Brain microvascular endothelial cell (primary cell): Measurements from ENCODE around the gene TNS1.

Experiments
- DNase-seq: peaks from one replicate; pipeline ENCODE4 v3.0.0-alpha.2; 2020
- H3K27ac ChIP-seq: fragments of 250-450 bp; sonication (Bioruptor Pico); 2 replicates; pipeline ENCODE4 v1.5.1; 2020; ENCODE audit warnings: mild to moderate bottlenecking, moderate library complexity
- H3K27me3 ChIP-seq: fragments of 250-450 bp; sonication (Bioruptor Pico); replicated peaks from 2 replicates; pipeline ENCODE4 v1.5.1; 2020; ENCODE audit warnings: mild to moderate bottlenecking
- H3K36me3 ChIP-seq: fragments of 250-450 bp; sonication (Bioruptor Pico); replicated peaks from 2 replicates; pipeline ENCODE4 v1.5.1; 2020; ENCODE audit warnings: mild to moderate bottlenecking
- H3K4me3 ChIP-seq: 2 replicates; pipeline ENCODE4 v1.5.1; 2011; ENCODE audit warnings: low read depth, mild to moderate bottlenecking, control low read depth, low read length, moderate library complexity
- CTCF ChIP-seq: IDR thresholded peaks from 2 replicates; pipeline ENCODE4 v1.5.1; 2011; ENCODE audit warnings: low read depth, mild to moderate bottlenecking, moderate library complexity, low read length, control low read depth, inconsistent platforms; ENCODE audit errors: missing control alignments
- in situ Hi-C: cut with HindIII; loops from 2 replicates; pipeline ENCODE4 v1.10.0; 2017; ENCODE audit warnings: low sequenced_read_pairs, low pct_ligation_motif_present

Gene TNS1

GRCh38 chr2:217924346-217924901 is 78.4 kb downstream of the TNS1 start:
- Histone ChIP-seq H3K27me3 (no peaks in the 10 kb centered on the region), H3K27ac (no peak overlapping the region), H3K36me3 (no peaks in the 10 kb centered on the region), H3K4me3 (no peak overlapping the region)
- in situ Hi-C loops, result no loop called here
- TF ChIP-seq CTCF, result no peak
- no peak for DNase-seq

- in situ Hi-C loops, result no loop called here
- H3K27me3 ChIP-seq, result no peaks in the 10 kb centered on the region
- no peak for DNase-seq
- no peak for TF ChIP-seq CTCF
- no peak overlapping the region for H3K27ac ChIP-seq
- H3K4me3 ChIP-seq, result no peak overlapping the region
- no peaks in the 10 kb centered on the region for H3K36me3 ChIP-seq
Observed at GRCh38 chr2:217923007-217923686, 79.6 kb downstream of the TNS1 start.

GRCh38 chr2:217922101-217923006 is 80.4 kb downstream of the TNS1 start:
- in situ Hi-C loops, result no loop called here
- no peak for DNase-seq
- no peak overlapping the region for H3K4me3 ChIP-seq
- H3K27ac ChIP-seq, result no peak overlapping the region
- no peaks in the 10 kb centered on the region for H3K27me3 ChIP-seq
- TF ChIP-seq CTCF, result peak; percentile 54
- no peaks in the 10 kb centered on the region for H3K36me3 ChIP-seq

GRCh38 chr2:217920879-217921603 is 81.8 kb downstream of the TNS1 start:
- no peak overlapping the region for H3K4me3 ChIP-seq
- no peak overlapping the region for H3K27ac ChIP-seq
- in situ Hi-C loops, result no loop called here
- H3K36me3 ChIP-seq, result no peaks in the 10 kb centered on the region
- TF ChIP-seq CTCF, result no peak
- DNase-seq, result no peak
- H3K27me3 ChIP-seq, result no peaks in the 10 kb centered on the region

- H3K4me3 ChIP-seq, result no peak overlapping the region
- no peak overlapping the region for H3K27ac ChIP-seq
- no peaks in the 10 kb centered on the region for H3K27me3 ChIP-seq
- peaks cover 11% of the 10 kb centered on the region for H3K36me3 ChIP-seq
- in situ Hi-C loops, result no loop called here
- peak; percentile 43 for DNase-seq
- TF ChIP-seq CTCF, result no peak
Observed at GRCh38 chr2:217919781-217920351, 82.9 kb downstream of the TNS1 start.
